Limb (tissue), 2 donors: ENCODE measurements around the gene IKZF3.
"Not testable (repeated sequence)": the region's sequence is repeated elsewhere in the genome, so short reads cannot be mapped to it uniquely, and the experiment has no call there.

Source experiments
- DNase-seq, 2 donors: peaks; one replicate each; pipeline ENCODE4 v3.0.0-alpha.2; 2016; ENCODE audit errors: extremely low spot score in 2 of 2

The IKZF3 gene

GRCh38 chr17:39781861-39782213 is 82.3 kb downstream of the IKZF3 start:
- DNase-seq, result no peak

- no peak for DNase-seq
Measured at GRCh38 chr17:39781031-39781860, 82.9 kb downstream of the IKZF3 start.

- DNase-seq, result no peak
Measured at GRCh38 chr17:39777534-39778365, 86.4 kb downstream of the IKZF3 start.

GRCh38 chr17:39776252-39776651 is 87.9 kb downstream of the IKZF3 start:
- DNase-seq, result no peak

- no peak for DNase-seq
Measured at GRCh38 chr17:39775031-39775430, 89.1 kb downstream of the IKZF3 start.

- DNase-seq, result no peak
Measured at GRCh38 chr17:39774047-39774446, 90.1 kb downstream of the IKZF3 start.

GRCh38 chr17:39772987-39773934 is 90.9 kb downstream of the IKZF3 start:
- no peak for DNase-seq

GRCh38 chr17:39772415-39772814 is 91.7 kb downstream of the IKZF3 start:
- no peak for DNase-seq

GRCh38 chr17:39769974-39770587 is 94.0 kb downstream of the IKZF3 start:
- no peak for DNase-seq

GRCh38 chr17:39767147-39767546 is 97.0 kb downstream of the IKZF3 start:
- no peak for DNase-seq

GRCh38 chr17:39765766-39766165 is 98.3 kb downstream of the IKZF3 start:
- no peak for DNase-seq

GRCh38 chr17:39765175-39765574 is 98.9 kb downstream of the IKZF3 start:
- no peak for DNase-seq

GRCh38 chr17:39764171-39764570 is 99.9 kb downstream of the IKZF3 start:
- not testable (repeated sequence) for DNase-seq

GRCh38 chr17:39763051-39763820 is 100.9 kb downstream of the IKZF3 start:
- no peak for DNase-seq

GRCh38 chr17:39761861-39762496 is 102.1 kb downstream of the IKZF3 start:
- DNase-seq, result no peak

GRCh38 chr17:39759204-39759603 is 104.9 kb downstream of the IKZF3 start:
- DNase-seq, result no peak

GRCh38 chr17:39757931-39758873 is 105.9 kb downstream of the IKZF3 start:
- DNase-seq, result no peak

- no peak for DNase-seq
Measured at GRCh38 chr17:39757176-39757662, 106.9 kb downstream of the IKZF3 start.
